ENCODE measurements around the gene TBK1. TPM values are rescaled to one million over a fixed set of nuclear protein-coding genes. Genes with fewer than 3 reads are reported as not detected.

The TBK1 gene
- polyA plus RNA-seq, 1 donor from 2014 or later, result 19.7 TPM

DNA sequence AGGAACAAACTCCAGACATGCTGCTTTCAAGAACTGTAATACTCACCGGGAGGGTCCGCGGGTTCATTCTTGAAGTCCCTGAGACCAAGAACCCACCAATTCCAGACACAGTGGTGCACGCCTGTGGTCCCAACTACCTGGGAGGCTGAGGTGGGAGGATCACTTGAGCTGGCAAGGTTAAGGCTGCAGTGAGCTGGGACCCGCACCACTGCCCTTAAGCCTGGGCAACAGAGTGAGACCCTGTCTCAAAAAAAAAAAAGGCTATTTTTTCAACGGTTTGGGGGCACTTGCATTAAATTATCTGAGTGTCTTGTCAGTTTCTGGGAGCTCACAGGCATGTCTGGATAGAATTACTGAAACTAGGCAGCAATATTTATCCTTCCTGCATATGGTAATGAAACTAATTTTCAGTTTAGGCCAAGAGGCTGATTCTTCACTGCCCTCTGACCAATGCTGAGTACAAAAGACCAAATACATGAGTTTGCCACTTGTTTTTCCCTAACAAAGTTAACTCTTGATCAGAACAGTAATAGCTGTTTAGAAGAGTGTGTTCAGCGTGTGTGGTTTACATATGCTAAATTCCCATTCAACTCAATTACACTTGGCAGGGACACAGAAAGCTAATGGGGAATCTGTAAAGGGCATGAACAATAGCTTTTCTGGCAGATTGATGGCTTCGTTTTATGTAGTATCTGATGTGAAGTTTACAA is 92.6 kb downstream of the TBK1 start:
- TF ChIP-seq SMC3 (conservative IDR thresholded peaks at IDR 0.05; ENCODE audit: poor library complexity), result no peak
- TF ChIP-seq, protein P1, sequence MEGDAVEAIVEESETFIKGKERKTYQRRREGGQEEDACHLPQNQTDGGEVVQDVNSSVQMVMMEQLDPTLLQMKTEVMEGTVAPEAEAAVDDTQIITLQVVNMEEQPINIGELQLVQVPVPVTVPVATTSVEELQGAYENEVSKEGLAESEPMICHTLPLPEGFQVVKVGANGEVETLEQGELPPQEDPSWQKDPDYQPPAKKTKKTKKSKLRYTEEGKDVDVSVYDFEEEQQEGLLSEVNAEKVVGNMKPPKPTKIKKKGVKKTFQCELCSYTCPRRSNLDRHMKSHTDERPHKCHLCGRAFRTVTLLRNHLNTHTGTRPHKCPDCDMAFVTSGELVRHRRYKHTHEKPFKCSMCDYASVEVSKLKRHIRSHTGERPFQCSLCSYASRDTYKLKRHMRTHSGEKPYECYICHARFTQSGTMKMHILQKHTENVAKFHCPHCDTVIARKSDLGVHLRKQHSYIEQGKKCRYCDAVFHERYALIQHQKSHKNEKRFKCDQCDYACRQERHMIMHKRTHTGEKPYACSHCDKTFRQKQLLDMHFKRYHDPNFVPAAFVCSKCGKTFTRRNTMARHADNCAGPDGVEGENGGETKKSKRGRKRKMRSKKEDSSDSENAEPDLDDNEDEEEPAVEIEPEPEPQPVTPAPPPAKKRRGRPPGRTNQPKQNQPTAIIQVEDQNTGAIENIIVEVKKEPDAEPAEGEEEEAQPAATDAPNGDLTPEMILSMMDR (IDR thresholded peaks at IDR 0.05; ENCODE audit: poor library complexity, severe bottlenecking), result no peak
- TF ChIP-seq EZH2 (IDR thresholded peaks at IDR 0.05; ENCODE audit: borderline replicate concordance, insufficient read depth, low read length, poor library complexity, severe bottlenecking), result no peak
- TF ChIP-seq MXI1 (conservative IDR thresholded peaks at IDR 0.05; ENCODE audit: poor library complexity, severe bottlenecking), result no peak
- TF ChIP-seq, protein P2, sequence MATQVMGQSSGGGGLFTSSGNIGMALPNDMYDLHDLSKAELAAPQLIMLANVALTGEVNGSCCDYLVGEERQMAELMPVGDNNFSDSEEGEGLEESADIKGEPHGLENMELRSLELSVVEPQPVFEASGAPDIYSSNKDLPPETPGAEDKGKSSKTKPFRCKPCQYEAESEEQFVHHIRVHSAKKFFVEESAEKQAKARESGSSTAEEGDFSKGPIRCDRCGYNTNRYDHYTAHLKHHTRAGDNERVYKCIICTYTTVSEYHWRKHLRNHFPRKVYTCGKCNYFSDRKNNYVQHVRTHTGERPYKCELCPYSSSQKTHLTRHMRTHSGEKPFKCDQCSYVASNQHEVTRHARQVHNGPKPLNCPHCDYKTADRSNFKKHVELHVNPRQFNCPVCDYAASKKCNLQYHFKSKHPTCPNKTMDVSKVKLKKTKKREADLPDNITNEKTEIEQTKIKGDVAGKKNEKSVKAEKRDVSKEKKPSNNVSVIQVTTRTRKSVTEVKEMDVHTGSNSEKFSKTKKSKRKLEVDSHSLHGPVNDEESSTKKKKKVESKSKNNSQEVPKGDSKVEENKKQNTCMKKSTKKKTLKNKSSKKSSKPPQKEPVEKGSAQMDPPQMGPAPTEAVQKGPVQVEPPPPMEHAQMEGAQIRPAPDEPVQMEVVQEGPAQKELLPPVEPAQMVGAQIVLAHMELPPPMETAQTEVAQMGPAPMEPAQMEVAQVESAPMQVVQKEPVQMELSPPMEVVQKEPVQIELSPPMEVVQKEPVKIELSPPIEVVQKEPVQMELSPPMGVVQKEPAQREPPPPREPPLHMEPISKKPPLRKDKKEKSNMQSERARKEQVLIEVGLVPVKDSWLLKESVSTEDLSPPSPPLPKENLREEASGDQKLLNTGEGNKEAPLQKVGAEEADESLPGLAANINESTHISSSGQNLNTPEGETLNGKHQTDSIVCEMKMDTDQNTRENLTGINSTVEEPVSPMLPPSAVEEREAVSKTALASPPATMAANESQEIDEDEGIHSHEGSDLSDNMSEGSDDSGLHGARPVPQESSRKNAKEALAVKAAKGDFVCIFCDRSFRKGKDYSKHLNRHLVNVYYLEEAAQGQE (IDR thresholded peaks at IDR 0.05; ENCODE audit: borderline replicate concordance), result no peak
- no peak for TF ChIP-seq EP300 (conservative IDR thresholded peaks at IDR 0.05; ENCODE audit: poor library complexity, severe bottlenecking)
- no peak for TF ChIP-seq TAF1 (IDR thresholded peaks at IDR 0.05; ENCODE audit: low read depth)
- TF ChIP-seq POLR2AphosphoS5 (IDR thresholded peaks at IDR 0.05), result no peak
- TF ChIP-seq RAD21 (conservative IDR thresholded peaks at IDR 0.05), result no peak
- Histone ChIP-seq H4K20me1 (ENCODE audit: insufficient read depth) (no peaks in the 10 kb centered on the region), H3K27ac (ENCODE audit: low read length) (no peak overlapping the region), H3K4me3 (ENCODE audit: low read length) (no peak overlapping the region), H2AFZ (ENCODE audit: low read depth, low read length) (no peak overlapping the region), H3K4me2 (ENCODE audit: low read length) (no peak overlapping the region), H3F3A (ENCODE audit: insufficient read depth, low read length, poor library complexity, severe bottlenecking) (no peaks in the 10 kb centered on the region), H3K79me2 (replicated peaks; ENCODE audit: insufficient read depth, low read length) (no peaks in the 10 kb centered on the region), H3K27me3 (ENCODE audit: insufficient read depth, low read depth, low read length) (no peaks in the 10 kb centered on the region), H3K9me3 (ENCODE audit: low read length) (no peaks in the 10 kb centered on the region), H3K36me3 (ENCODE audit: insufficient read depth, low read length) (no peaks in the 10 kb centered on the region), H3K9me2 (ENCODE audit: insufficient read depth, low read length) (no peaks in the 10 kb centered on the region), H3K9ac (ENCODE audit: low read length) (no peak overlapping the region)

- H3K9ac ChIP-seq (ENCODE audit: low read length), result no peak overlapping the region
- no peak overlapping the region for H2AFZ ChIP-seq (ENCODE audit: low read depth, low read length)
- no peaks in the 10 kb centered on the region for H3K27me3 ChIP-seq (ENCODE audit: insufficient read depth, low read depth, low read length)
- no peaks in the 10 kb centered on the region for H3K9me3 ChIP-seq (ENCODE audit: low read length)
- H3K4me2 ChIP-seq (ENCODE audit: low read length), result no peak overlapping the region
- no peaks in the 10 kb centered on the region for H3K79me2 ChIP-seq (replicated peaks; ENCODE audit: insufficient read depth, low read length)
- no peak overlapping the region for H3K27ac ChIP-seq (ENCODE audit: low read length)
- no peaks in the 10 kb centered on the region for H4K20me1 ChIP-seq (ENCODE audit: insufficient read depth)
- TF ChIP-seq EP300 (conservative IDR thresholded peaks at IDR 0.05; ENCODE audit: poor library complexity, severe bottlenecking), result no peak
- TF ChIP-seq SMC3 (conservative IDR thresholded peaks at IDR 0.05; ENCODE audit: poor library complexity), result no peak
- TF ChIP-seq, protein P1 (IDR thresholded peaks at IDR 0.05; ENCODE audit: poor library complexity, severe bottlenecking), result no peak
- no peak for TF ChIP-seq MXI1 (conservative IDR thresholded peaks at IDR 0.05; ENCODE audit: poor library complexity, severe bottlenecking)
- TF ChIP-seq, protein P2 (IDR thresholded peaks at IDR 0.05; ENCODE audit: borderline replicate concordance), result no peak
- H3K36me3 ChIP-seq (ENCODE audit: insufficient read depth, low read length), result no peaks in the 10 kb centered on the region
- H3K4me3 ChIP-seq (ENCODE audit: low read length), result no peak overlapping the region
- H3F3A ChIP-seq (ENCODE audit: insufficient read depth, low read length, poor library complexity, severe bottlenecking), result no peaks in the 10 kb centered on the region
- H3K9me2 ChIP-seq (ENCODE audit: insufficient read depth, low read length), result no peaks in the 10 kb centered on the region
Measured at GRCh38 chr12:64545081-64545382, 93.1 kb downstream of the TBK1 start.
